ENCODE measurements around the gene LHX2.

Gene LHX2

DNA sequence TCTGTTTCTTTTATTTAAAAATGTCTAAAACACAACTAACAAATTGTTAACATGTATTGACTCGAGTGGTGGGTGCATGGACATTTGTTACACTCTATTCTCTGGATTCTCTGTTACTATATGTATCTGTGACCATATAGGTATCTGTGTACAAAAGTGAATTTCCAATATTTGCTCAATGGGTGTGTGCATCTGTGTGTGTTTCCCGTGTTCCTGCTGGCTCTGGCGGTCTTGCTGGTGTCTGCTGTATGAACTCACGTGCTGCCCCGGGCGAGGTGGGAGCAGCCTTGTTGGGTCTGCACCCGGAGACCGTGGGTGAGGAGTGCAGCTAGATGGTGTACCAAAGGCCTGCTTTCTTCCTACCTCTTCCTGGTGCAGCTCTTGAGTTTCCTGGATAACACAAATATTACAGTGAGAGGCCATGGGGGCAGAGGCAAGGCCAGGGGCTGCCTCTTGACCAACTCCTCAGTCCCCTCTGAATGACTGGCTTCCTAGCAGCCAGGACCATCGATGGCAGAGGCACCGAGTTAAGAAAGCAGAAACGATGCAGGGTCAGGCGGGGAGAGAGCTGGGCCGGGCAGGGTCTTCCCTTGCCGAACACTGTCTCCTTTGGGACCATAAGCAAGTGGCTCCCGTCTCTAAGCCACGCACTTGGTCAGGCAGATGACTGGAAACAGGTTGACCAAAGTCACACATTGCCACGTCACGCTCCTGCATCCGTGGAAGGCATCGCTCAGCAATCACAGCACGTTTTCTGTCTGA, 49.5 kb downstream of the LHX2 start:
- ATAC-seq (replicated peaks) (no peak), DNase-seq (no peak)
- H3K9me3 Mint-ChIP-seq: peaks cover 5 to 6% of the 10 kb centered on the region in 2 donors
- H3K4me1 Mint-ChIP-seq: no peaks in the 10 kb centered on the region
- H3K36me3 Mint-ChIP-seq: no peaks in the 10 kb centered on the region
- peaks cover 44 to 45% of the 10 kb centered on the region in 2 donors for H3K27me3 Mint-ChIP-seq
- H3K4me3 Mint-ChIP-seq: no peak overlapping the region
- no peak overlapping the region for H3K27ac Mint-ChIP-seq

DNA sequence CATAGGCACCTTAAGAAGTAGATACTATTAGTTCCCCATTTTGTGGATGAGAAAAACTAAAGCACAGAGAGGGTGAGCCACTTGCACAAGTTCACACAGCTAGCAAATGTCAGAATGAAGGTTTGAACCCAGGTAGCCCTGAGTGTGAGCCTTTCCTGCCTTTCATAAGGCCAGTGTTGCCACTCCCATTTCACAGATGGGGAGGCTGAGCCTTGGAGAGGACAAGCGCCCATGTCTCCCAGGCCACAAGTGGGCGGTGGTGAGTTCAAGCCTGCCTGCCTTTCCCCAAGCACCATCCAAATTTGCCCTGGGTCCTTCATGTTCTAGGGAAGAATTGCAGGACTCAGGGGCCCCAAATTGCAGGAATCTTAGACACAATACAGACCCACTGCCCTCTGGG, 50.6 kb downstream of the LHX2 start:
- Mint-ChIP-seq H3K27me3 (peaks cover 40 to 42% of the 10 kb centered on the region in 2 donors), H3K27ac (no peak overlapping the region), H3K4me3 (no peak overlapping the region), H3K4me1 (no peaks in the 10 kb centered on the region), H3K36me3 (no peaks in the 10 kb centered on the region), H3K9me3 (peaks cover 5 to 6% of the 10 kb centered on the region in 2 donors)
- DNase-seq: no peak
- no peak for ATAC-seq (replicated peaks)

- no peaks in the 10 kb centered on the region for H3K9me3 Mint-ChIP-seq
- no peak overlapping the region for H3K27ac Mint-ChIP-seq
- no peaks in the 10 kb centered on the region for H3K36me3 Mint-ChIP-seq
- H3K27me3 Mint-ChIP-seq: peaks cover 26 to 33% of the 10 kb centered on the region in 2 donors
- no peak overlapping the region for H3K4me3 Mint-ChIP-seq
- no peak for DNase-seq
- no peak for ATAC-seq (replicated peaks)
- H3K4me1 Mint-ChIP-seq: no peaks in the 10 kb centered on the region
These were observed 55.4 kb downstream of the LHX2 start for GRCh38 chr9:124066783-124067577.

DNA sequence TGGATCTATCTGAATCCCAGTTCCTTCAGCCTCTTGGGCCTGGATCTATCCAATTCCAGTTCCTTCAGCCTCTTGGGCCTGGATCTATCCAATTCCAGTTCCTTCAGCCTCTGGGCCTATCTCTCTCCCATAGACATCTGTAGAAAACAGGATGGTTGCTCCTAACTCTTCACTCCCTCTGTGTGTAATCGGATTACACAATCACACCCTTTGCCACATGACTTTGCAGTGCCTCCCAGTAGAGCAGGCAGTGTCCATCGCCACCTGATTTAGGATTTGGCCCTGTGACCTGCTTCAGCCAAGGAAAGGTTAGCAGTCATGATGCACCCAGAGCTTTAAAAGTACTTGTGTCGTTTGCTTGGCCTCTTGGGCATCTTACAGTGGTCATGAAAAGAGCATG, 56.7 kb downstream of the LHX2 start:
- ATAC-seq (replicated peaks): no peak
- Mint-ChIP-seq H3K27ac (no peak overlapping the region), H3K4me1 (no peaks in the 10 kb centered on the region), H3K9me3 (no peaks in the 10 kb centered on the region), H3K4me3 (no peak overlapping the region), H3K27me3 (peaks cover 23 to 46% of the 10 kb centered on the region in 2 donors), H3K36me3 (no peaks in the 10 kb centered on the region)
- DNase-seq: no peak

- H3K36me3 Mint-ChIP-seq: peaks cover 0 to 2% of the 10 kb centered on the region in 2 donors
- no peaks in the 10 kb centered on the region for H3K4me1 Mint-ChIP-seq
- H3K27ac Mint-ChIP-seq: no peak overlapping the region
- peaks cover 22 to 56% of the 10 kb centered on the region in 2 donors for H3K27me3 Mint-ChIP-seq
- ATAC-seq (replicated peaks): no peak
- no peaks in the 10 kb centered on the region for H3K9me3 Mint-ChIP-seq
- no peak for DNase-seq
- H3K4me3 Mint-ChIP-seq: no peak overlapping the region
These were observed 63.2 kb downstream of the LHX2 start for GRCh38 chr9:124074746-124075145.

GRCh38 chr9:124075761-124076160, 64.2 kb downstream of the LHX2 start:
- no peak for DNase-seq
- peaks cover 19 to 48% of the 10 kb centered on the region in 2 donors for H3K27me3 Mint-ChIP-seq
- H3K9me3 Mint-ChIP-seq: no peaks in the 10 kb centered on the region
- no peak overlapping the region for H3K27ac Mint-ChIP-seq
- no peak for ATAC-seq (replicated peaks)
- no peak overlapping the region for H3K4me3 Mint-ChIP-seq
- H3K36me3 Mint-ChIP-seq: peaks cover 0 to 2% of the 10 kb centered on the region in 2 donors
- no peaks in the 10 kb centered on the region for H3K4me1 Mint-ChIP-seq

DNA sequence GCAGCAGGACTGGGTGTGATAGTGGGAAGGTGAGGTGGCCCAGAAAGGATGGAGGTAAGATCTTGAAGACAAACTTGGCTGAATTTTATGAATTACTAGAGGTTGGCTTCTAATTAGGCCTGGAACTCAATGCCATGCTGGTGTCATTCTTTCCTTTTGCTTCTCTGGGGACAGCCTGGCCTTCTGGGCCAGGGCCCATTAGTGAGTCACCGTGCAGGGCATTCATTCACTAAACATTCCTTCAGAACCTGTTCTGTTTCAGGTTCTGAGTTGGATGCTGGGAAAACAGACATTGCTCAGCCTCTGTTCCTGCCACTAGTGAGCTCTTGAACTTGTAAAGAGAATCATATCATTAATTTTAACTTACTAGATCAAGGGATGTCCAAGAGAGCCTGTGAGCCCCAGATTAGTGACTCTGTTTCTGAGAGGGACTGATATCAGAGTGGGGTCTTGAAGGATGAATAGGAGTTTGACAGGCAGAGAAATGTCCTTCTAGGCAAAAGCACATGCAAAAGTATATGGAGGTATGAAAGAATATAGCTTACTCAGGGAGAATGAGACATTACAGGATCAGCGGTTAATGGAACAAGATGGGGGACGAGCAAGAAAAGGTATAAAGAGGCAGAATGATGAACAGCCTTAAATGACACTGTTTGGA, 66.5 kb downstream of the LHX2 start:
- DNase-seq (no peak), ATAC-seq (replicated peaks) (no peak)
- peaks cover 0 to 2% of the 10 kb centered on the region in 2 donors for H3K36me3 Mint-ChIP-seq
- peaks cover 16 to 25% of the 10 kb centered on the region in 2 donors for H3K27me3 Mint-ChIP-seq
- no peaks in the 10 kb centered on the region for H3K4me1 Mint-ChIP-seq
- no peak overlapping the region for H3K27ac Mint-ChIP-seq
- H3K4me3 Mint-ChIP-seq: no peak overlapping the region
- no peaks in the 10 kb centered on the region for H3K9me3 Mint-ChIP-seq

GRCh38 chr9:124078641-124079040, 67.1 kb downstream of the LHX2 start:
- no peaks in the 10 kb centered on the region for H3K4me1 Mint-ChIP-seq
- peaks cover 21 to 25% of the 10 kb centered on the region in 2 donors for H3K27me3 Mint-ChIP-seq
- H3K9me3 Mint-ChIP-seq: no peaks in the 10 kb centered on the region
- ATAC-seq (replicated peaks) (no peak), DNase-seq (no peak)
- H3K27ac Mint-ChIP-seq: no peak overlapping the region
- peaks cover 0 to 2% of the 10 kb centered on the region in 2 donors for H3K36me3 Mint-ChIP-seq
- H3K4me3 Mint-ChIP-seq: no peak overlapping the region

DNA sequence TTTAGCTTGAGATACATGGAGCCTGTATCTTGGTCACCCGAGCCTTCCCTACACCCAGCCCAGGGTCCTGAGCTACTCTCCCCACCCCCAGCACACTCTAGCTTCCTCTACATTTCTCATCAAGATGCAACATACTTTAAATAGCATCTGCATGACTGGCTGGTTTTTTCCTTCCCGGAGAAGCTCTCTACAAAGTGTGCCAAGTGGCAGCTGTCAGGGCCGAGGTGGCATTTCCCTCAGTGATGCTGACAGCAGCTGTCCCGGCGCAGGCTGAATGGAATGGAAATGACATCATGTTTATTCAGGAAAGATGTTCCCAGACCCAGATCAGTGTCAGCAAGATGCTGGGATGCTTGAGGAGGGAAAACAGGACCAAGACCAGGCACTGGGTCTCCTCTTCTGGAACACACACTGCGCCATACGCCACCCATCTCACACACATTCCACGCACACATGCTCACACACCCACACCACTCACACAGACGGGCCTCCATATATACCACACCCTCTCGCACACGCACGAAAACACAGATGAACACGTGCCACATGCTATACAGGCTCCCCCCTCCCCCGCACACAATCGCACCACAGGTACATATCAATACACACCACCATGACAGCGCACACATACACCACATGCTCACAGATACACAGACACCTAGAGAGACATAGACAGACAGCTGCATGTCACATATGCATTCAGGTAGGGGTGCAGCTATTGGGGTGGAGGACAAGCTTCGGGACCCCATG, 67.8 kb downstream of the LHX2 start:
- DNase-seq: no peak
- Mint-ChIP-seq H3K27me3 (peaks cover 16 to 20% of the 10 kb centered on the region in 2 donors), H3K4me3 (no peak overlapping the region), H3K36me3 (peaks cover 0 to 2% of the 10 kb centered on the region in 2 donors), H3K4me1 (no peaks in the 10 kb centered on the region), H3K9me3 (no peaks in the 10 kb centered on the region), H3K27ac (no peak overlapping the region)
- no peak for ATAC-seq (replicated peaks)

- H3K4me3 Mint-ChIP-seq: no peak overlapping the region
- H3K27ac Mint-ChIP-seq: no peak overlapping the region
- H3K27me3 Mint-ChIP-seq: peaks cover 20 to 23% of the 10 kb centered on the region in 2 donors
- H3K9me3 Mint-ChIP-seq: peaks cover 16 to 18% of the 10 kb centered on the region in 2 donors
- peaks cover 4 to 17% of the 10 kb centered on the region in 2 donors for H3K36me3 Mint-ChIP-seq
- ATAC-seq (replicated peaks) (no peak), DNase-seq (no peak)
- H3K4me1 Mint-ChIP-seq: no peaks in the 10 kb centered on the region
These were observed 71.1 kb downstream of the LHX2 start for GRCh38 chr9:124082622-124083021.
